DMS153 (cell line): ENCODE results near the gene TCTN1.

Source experiments
- DNase-seq: peaks from one replicate; lab custom pipeline; 2025; lab: John Stamatoyannopoulos, UW

TCTN1 gene

GRCh38 chr12:110680032-110680431 is 66.1 kb downstream of the TCTN1 start:
- DNase-seq = no peak

GRCh38 chr12:110683888-110684287 is 70.0 kb downstream of the TCTN1 start:
- DNase-seq = no peak

- DNase-seq = no peak
Measured at GRCh38 chr12:110684312-110684836, 70.4 kb downstream of the TCTN1 start.

GRCh38 chr12:110686294-110686903 is 72.5 kb downstream of the TCTN1 start:
- no peak for DNase-seq

GRCh38 chr12:110687396-110688169 is 73.7 kb downstream of the TCTN1 start:
- DNase-seq = no peak

GRCh38 chr12:110688446-110689280 is 74.7 kb downstream of the TCTN1 start, which contains the start of gene HVCN1:
HVCN1 (minus strand) TSS chr12:110689115; CDS start chr12:110683245, 5,870 bp downstream.
- no peak for DNase-seq

- DNase-seq = no peak
Measured at GRCh38 chr12:110689281-110690126, 75.6 kb downstream of the TCTN1 start.

GRCh38 chr12:110690127-110690430 is 76.2 kb downstream of the TCTN1 start:
- DNase-seq = no peak

- DNase-seq = no peak
Measured at GRCh38 chr12:110693731-110694130, 79.8 kb downstream of the TCTN1 start.

- no peak for DNase-seq
Measured at GRCh38 chr12:110694330-110694901, 80.5 kb downstream of the TCTN1 start.

- DNase-seq = no peak
Measured at GRCh38 chr12:110696283-110696682, 82.4 kb downstream of the TCTN1 start.

GRCh38 chr12:110697236-110697635 is 83.3 kb downstream of the TCTN1 start:
- DNase-seq = no peak

GRCh38 chr12:110698171-110698902 is 84.4 kb downstream of the TCTN1 start:
- DNase-seq = peak; percentile 70
